ENCODE data around the gene FGFR3. TPM values are rescaled to one million over a fixed set of nuclear protein-coding genes. Genes with fewer than 3 reads are reported as not detected.

The FGFR3 gene
- total and polyA plus RNA-seq, 11 donors: 1.1 to 4.6 (median 2.3) TPM

DNA sequence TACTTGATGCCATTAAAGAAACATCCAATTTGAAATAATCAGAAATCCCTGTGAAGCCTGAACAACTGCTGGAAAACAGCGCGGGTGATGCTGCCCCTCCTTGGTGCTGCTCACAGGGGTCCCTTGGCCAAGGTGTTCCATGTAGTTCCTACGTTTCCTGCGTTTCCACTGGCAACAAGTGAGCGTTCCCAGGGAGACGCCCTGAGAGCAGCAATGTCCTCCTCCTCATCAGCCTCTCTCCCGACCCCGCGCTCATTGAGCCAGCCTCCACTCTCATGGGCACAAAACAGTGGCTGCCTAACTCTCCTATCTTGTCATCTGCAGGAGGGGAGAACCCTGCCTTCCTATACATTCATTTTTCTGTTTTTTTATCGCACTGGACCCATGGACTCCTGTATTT lies 44.0 kb downstream of the FGFR3 start:
- H3K27me3 ChIP-seq: no peaks in the 10 kb centered on the region
- TF ChIP-seq POLR2A (IDR thresholded peaks at IDR 0.05): no peak
- TF ChIP-seq, protein P1, sequence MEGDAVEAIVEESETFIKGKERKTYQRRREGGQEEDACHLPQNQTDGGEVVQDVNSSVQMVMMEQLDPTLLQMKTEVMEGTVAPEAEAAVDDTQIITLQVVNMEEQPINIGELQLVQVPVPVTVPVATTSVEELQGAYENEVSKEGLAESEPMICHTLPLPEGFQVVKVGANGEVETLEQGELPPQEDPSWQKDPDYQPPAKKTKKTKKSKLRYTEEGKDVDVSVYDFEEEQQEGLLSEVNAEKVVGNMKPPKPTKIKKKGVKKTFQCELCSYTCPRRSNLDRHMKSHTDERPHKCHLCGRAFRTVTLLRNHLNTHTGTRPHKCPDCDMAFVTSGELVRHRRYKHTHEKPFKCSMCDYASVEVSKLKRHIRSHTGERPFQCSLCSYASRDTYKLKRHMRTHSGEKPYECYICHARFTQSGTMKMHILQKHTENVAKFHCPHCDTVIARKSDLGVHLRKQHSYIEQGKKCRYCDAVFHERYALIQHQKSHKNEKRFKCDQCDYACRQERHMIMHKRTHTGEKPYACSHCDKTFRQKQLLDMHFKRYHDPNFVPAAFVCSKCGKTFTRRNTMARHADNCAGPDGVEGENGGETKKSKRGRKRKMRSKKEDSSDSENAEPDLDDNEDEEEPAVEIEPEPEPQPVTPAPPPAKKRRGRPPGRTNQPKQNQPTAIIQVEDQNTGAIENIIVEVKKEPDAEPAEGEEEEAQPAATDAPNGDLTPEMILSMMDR (IDR thresholded peaks at IDR 0.05): no peak
- H3K4me1 ChIP-seq: peaks cover 0 to 4% (median 0%) of the 10 kb centered on the region in 12 donors
- DNase-seq (no peak), ATAC-seq (no peak)
- 92 to 94% (median 93%) methylated on average over 10 of the region's 10 CpGs for WGBS, 4 donors
- H3K4me3 ChIP-seq: no peak overlapping the region
- no peaks in the 10 kb centered on the region for H3K9me3 ChIP-seq
- H3K36me3 ChIP-seq: peaks cover 0 to 99% (median 91%) of the 10 kb centered on the region in 9 donors
- H3K27ac ChIP-seq: no peak overlapping the region
- intact Hi-C loops (cut with DNase I): no loop called here

DNA sequence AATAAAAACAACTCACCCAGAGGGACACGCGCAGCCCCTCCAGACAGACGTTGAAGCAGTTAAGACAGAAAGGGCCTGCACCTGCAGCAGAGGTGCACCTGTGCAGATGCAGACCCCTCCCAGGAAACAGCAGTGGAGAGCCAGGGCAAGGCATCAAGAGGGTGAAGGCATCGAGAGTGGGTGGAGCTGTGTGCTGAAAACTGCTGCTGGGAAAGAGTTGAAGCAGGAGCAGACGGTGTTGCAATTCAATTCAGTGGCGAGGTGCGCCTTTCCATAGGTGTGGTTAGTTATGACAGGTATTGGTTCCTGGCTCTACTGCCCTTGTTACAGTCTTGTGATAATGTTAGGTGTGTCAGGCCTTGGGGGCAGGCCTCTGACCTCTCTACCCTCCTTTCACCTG lies 46.2 kb downstream of the FGFR3 start:
- no peak for TF ChIP-seq POLR2A (IDR thresholded peaks at IDR 0.05)
- TF ChIP-seq, protein P1 (IDR thresholded peaks at IDR 0.05): no peak
- whole genome bisulfite sequencing, 4 donors: 83 to 93% (median 90%) methylated on average over 7 of the region's 7 CpGs
- Histone ChIP-seq H3K4me3 (no peak overlapping the region), H3K36me3 (peaks cover 0 to 97% (median 71%) of the 10 kb centered on the region in 9 donors), H3K9me3 (no peaks in the 10 kb centered on the region), H3K27me3 (no peaks in the 10 kb centered on the region), H3K27ac (no peak overlapping the region), H3K4me1 (peaks cover 0 to 26% (median 14%) of the 10 kb centered on the region in 12 donors)
- ATAC-seq (no peak), DNase-seq (no peak)
- intact Hi-C loops (cut with DNase I): loop anchor here in 1 of 10 donors (2.0 kb wide), 1 partner anchor 70 kb away; no protein-coding TSS in a partner anchor

DNA sequence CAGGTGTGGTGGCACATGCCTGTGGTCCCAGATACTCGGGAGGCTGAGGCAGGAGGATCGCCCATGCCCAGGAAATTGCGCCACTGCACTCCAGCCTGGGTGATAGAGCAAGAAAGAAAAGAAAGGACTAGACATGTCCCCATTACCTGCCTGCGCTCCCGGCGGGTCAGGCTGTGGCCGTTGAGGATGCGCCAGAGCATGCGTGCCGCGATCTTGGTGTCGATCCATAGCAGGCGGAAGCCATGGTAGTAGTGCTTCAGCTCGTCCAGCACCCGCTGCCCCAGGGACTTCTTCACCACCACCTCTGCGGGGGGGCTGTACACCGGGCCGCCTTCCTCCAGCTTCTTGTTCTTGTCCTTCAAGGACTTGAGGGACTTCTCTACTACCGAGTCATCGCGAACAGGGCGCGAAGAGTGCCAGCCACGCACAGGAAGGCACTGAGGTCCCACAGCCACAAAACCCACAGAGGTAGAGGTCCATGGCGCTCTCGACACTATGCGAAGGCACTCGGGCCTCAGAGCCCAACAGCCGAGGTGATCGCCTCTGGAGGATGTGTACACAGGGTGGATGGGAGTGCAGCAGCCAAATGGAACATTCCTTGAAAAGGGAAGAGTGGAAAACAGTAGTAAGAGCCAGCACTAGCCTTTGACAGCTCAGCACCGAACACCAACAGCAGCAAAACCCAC lies 48.3 kb downstream of the FGFR3 start:
- Histone ChIP-seq H3K9me3 (no peaks in the 10 kb centered on the region), H3K4me1 (peaks cover 0 to 28% (median 16%) of the 10 kb centered on the region in 12 donors), H3K27me3 (no peaks in the 10 kb centered on the region), H3K4me3 (no peak overlapping the region), H3K27ac (no peak overlapping the region), H3K36me3 (peaks cover 0 to 95% (median 62%) of the 10 kb centered on the region in 9 donors)
- WGBS, 4 donors: 91 to 94% (median 92%) methylated on average over 23 to 31 of the region's 31 CpGs
- intact Hi-C loops (cut with DNase I): loop anchor here in 1 of 10 donors (5.0 kb wide), 1 partner anchor 41 kb away; no protein-coding TSS in a partner anchor
- no peak for DNase-seq
- TF ChIP-seq POLR2A (IDR thresholded peaks at IDR 0.05): no peak
- TF ChIP-seq, protein P1 (IDR thresholded peaks at IDR 0.05): no peak
- ATAC-seq: peak in 2 of 4 donors; percentile 4 to 33

DNA sequence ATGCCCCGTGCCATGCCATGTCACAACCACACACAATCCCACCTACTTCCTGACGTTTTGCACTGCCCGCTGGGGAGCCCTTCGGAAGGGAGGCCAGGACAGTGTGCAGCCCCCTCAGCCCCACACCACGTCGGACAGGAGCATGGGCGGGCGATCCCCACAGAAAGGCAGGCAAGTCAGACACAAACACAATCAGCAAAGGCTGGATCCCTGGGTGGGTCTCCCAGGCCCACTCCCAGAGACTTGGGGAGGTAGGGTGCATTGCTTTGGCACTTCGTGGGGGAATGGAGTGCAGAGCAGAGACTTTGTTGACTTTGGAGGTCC lies 48.8 kb downstream of the FGFR3 start:
- 83 to 87% (median 83%) methylated on average over 9 of the region's 9 CpGs for WGBS, 4 donors
- H3K27ac ChIP-seq: no peak overlapping the region
- no peak overlapping the region for H3K4me3 ChIP-seq
- intact Hi-C loops (cut with DNase I): loop anchor here in 2 of 10 donors (2.0 to 5.0 kb wide), 2 partner anchors 40 to 57 kb away; no protein-coding TSS in a partner anchor
- no peaks in the 10 kb centered on the region for H3K27me3 ChIP-seq
- no peak for DNase-seq
- peaks cover 0 to 28% (median 16%) of the 10 kb centered on the region in 12 donors for H3K4me1 ChIP-seq
- ATAC-seq: peak in 1 of 4 donors; percentile 3
- H3K36me3 ChIP-seq: peaks cover 0 to 95% (median 62%) of the 10 kb centered on the region in 9 donors
- H3K9me3 ChIP-seq: no peaks in the 10 kb centered on the region
- no peak for TF ChIP-seq POLR2A (IDR thresholded peaks at IDR 0.05)
- TF ChIP-seq, protein P1 (IDR thresholded peaks at IDR 0.05): no peak

Measured in heart left ventricle (tissue), 16 donors.